Lower leg skin (tissue), 4 donors: Measurements from ENCODE around the gene GTPBP4. TPM values are rescaled to one million over a fixed set of nuclear protein-coding genes. Genes with fewer than 3 reads are reported as not detected.
A peak's percentile ranks its signal among the peaks of the same experiment; 100 is the strongest.

Experiments used
- DNase-seq, 2 donors: peaks; one replicate each; pipeline ENCODE4 v3.0.0-alpha.2; 2019; ENCODE audit warnings: low spot score in 2 of 2
- H3K4me3 ChIP-seq: fragments of 200-600 bp; sonication (generic); 2 replicates; pipeline ENCODE4 v1.5.1; 2017; ENCODE audit warnings: mild to moderate bottlenecking, low read depth; ENCODE audit not compliant: poor library complexity, severe bottlenecking
- POLR2A ChIP-seq, 2 donors: fragments of 450-650 bp; IDR thresholded peaks; one replicate each; pipeline ENCODE4 v1.6.1; 2016 to 2017; ENCODE audit warnings: antibody characterized with exemption in 2 of 2, mild to moderate bottlenecking in 1 of 2, moderate library complexity in 1 of 2
- WGBS, 2 donors: methylation state at CpG; one replicate each; pipeline ENCODE4 v1.1.5; 2018; 5-methylcytosine and 5-hydroxymethylcytosine counted together
- intact Hi-C: fragments of 100-400 bp; cut with DNase I; formaldehyde crosslinking; loops from one replicate; pipeline ENCODE4 v1.15.0; 2023; ENCODE audit warnings: low total_unique reads
- total RNA-seq, 4 donors: library from RNA; depleted of rRNA; stranded (reverse); fragments of >200 nt; gene quantifications; one replicate each; pipeline ENCODE4 v1.1.0, GENCODE V29; 2016
- TF ChIP-seq, protein P1 (sequence below), 3 donors: fragments of 450-650 bp; IDR thresholded peaks; one replicate each; pipeline ENCODE4 v1.5.1; 2016; ENCODE audit warnings: antibody characterized with exemption in 3 of 3, mild to moderate bottlenecking in 3 of 3, moderate library complexity in 2 of 3

Gene GTPBP4
- total RNA-seq, 4 donors from 2014 or later = 8.8 to 23.2 (median 15.8) TPM

DNA sequence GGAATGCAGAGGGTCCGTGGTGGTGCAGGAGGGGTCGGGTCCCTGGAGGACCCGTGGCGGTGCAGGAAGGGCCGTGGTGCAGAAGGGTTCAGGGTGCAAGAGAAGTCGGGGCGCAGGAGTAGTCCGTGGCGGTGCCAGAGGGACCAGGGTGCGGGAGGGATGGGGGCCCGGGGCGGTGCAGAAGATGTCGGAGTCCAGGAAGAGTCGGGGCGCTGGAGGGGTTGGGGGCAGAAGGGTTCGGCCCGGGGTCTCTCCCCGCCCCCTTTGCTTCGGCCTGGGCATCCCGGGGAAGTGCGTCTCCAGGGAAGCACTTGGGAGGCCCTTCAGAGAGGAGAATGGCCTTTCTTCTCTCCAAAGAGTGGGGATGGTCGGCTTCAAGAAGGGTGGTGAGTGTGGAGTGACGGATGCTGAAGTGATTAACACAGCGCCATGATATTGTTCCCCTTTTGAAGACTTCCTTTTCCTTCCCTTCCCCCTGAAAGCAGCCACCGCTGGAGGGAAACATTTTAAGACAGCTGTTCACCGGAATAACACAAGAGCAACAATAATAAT, 68.9 kb downstream of the GTPBP4 start:
- H3K4me3 ChIP-seq = peak overlapping the region; percentile 96
- no peak for DNase-seq
- no peak for TF ChIP-seq POLR2A (IDR thresholded peaks at IDR 0.05)
- TF ChIP-seq, protein P1, sequence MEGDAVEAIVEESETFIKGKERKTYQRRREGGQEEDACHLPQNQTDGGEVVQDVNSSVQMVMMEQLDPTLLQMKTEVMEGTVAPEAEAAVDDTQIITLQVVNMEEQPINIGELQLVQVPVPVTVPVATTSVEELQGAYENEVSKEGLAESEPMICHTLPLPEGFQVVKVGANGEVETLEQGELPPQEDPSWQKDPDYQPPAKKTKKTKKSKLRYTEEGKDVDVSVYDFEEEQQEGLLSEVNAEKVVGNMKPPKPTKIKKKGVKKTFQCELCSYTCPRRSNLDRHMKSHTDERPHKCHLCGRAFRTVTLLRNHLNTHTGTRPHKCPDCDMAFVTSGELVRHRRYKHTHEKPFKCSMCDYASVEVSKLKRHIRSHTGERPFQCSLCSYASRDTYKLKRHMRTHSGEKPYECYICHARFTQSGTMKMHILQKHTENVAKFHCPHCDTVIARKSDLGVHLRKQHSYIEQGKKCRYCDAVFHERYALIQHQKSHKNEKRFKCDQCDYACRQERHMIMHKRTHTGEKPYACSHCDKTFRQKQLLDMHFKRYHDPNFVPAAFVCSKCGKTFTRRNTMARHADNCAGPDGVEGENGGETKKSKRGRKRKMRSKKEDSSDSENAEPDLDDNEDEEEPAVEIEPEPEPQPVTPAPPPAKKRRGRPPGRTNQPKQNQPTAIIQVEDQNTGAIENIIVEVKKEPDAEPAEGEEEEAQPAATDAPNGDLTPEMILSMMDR (IDR thresholded peaks at IDR 0.05) = no peak
- 1 to 2% methylated on average over 26 of the region's 26 CpGs for WGBS, 2 donors
- intact Hi-C loops = no loop called here

DNA sequence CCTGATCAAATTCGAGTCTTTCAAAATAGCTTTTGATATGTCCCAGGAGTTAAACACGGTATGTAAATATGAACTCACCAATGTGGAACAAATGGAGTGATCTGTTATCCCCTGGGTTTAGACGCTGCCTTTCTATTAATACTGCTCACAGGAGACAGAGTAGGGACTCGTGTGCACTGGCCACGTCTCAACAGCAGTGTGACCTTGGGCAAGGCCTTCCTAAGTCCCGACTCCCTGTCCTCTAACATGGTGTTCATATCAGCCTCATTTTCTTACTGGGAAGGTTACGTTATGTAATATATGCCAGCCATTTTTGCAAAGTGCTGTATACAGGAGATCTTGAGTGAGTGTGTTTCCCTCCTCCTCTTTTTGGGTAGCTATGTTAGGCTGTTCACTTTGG, 69.8 kb downstream of the GTPBP4 start:
- WGBS, 2 donors = 70 to 76% methylated on average over 7 of the region's 7 CpGs
- H3K4me3 ChIP-seq = no peak overlapping the region

DNA sequence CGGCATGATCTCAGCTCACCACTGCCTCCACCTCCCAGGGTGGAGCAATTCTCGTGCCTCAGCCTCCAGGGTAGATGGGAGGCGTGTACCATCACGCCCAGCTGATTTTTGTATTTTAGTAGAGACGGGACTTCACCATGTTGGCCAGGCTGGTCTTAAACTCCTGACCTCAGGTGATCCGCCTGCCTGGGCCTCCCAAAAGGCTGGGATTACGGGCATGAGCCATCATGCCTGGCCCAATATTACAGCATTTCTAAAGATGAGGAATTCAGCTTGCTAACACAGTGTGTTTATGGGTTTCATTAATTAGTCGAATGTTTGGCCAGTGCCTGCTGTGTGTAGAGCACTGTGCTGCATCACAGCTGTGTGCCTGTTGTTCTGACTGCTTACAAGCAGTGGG, 71.7 kb downstream of the GTPBP4 start:
- intact Hi-C loops = no loop called here
- DNase-seq = peak in 1 of 2 donors; percentile 51
- H3K4me3 ChIP-seq = no peak overlapping the region
- TF ChIP-seq, protein P1 (IDR thresholded peaks at IDR 0.05) = no peak
- no peak for TF ChIP-seq POLR2A (IDR thresholded peaks at IDR 0.05)
- WGBS, 2 donors = 56 to 65% methylated on average over 8 of the region's 8 CpGs

More for the DNA sequence above, 69.8 kb downstream of the GTPBP4 start:
- intact Hi-C loops = no loop called here
- no peak for DNase-seq
- no peak for TF ChIP-seq POLR2A (IDR thresholded peaks at IDR 0.05)
- TF ChIP-seq, protein P1 (IDR thresholded peaks at IDR 0.05) = no peak

DNA sequence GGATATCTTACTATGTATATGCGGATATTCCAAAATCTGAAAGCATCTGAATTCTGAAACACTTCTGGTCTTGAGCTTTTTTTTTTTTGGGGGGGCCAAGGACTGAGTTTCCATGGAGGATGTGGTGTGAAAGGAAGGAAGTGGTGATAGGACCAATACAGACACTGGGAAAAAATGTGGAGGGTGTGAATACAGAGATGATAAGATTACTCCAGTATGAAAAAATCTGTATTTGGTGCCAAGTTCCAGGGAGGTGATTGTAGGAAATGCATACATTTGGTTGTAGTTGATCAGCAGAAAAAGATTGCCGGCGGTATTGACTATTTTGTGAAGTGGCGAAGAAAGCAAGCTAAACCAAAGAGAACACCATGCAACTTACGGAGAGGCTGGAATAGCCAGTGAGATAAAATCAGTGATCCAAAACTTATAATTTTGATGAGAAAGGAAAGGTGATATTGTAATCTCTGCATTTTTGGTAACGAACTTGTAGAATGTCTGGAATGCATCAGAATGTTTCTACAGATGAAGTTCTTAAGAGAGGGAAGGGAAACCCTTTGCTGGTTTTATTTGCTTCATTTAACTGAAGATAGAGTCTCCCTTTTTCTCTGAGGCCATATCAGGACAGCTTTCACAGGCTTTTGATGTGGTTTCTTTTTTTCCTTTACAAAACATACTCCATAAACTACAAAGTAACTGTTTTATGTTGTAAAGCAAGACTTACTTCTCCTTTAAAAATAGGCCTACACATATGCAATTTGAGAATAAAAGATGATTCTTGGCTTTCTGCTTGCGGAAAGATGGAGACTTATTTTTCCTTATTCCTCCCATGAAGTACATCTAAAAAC, 73.9 kb downstream of the GTPBP4 start:
- no peak overlapping the region for H3K4me3 ChIP-seq
- intact Hi-C loops = no loop called here
- no peak for DNase-seq
- TF ChIP-seq, protein P1 (IDR thresholded peaks at IDR 0.05) = no peak
- TF ChIP-seq POLR2A (IDR thresholded peaks at IDR 0.05) = no peak
- 70 to 74% methylated on average over 7 of the region's 7 CpGs for WGBS, 2 donors

DNA sequence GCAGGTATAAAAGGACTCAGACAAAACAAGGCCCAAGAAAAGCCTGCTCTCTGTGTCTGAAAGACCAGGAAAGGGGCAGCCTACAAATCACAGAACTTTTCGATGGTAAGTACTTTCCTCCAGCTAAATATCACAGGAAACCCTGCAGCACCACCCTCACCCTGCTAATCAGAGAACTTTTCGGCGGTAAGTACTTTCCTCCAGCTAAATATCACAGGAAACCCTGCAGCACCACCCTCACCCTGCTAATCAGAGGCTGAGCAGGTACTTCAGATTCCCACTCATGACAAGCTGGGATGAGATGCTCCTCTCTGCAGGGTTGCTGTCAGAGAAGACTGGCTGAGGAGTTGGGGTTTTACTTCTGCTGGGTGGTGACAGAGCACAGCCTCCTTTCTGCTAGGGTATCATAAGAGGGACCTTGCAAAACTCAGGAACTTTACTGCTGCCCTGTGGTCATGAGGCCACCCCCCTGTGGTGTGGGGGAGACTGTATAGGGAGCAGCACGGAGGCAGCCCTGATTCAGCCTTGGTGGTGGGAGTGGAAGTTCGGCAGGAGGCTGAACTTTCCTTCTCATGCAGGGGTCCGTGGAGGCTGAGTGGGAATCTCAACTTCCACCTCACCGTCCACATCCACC, 75.1 kb downstream of the GTPBP4 start:
- H3K4me3 ChIP-seq = no peak overlapping the region
- intact Hi-C loops = no loop called here
- 79 to 93% methylated on average over 7 of the region's 7 CpGs for WGBS, 2 donors
- TF ChIP-seq, protein P1 (IDR thresholded peaks at IDR 0.05) = no peak
- no peak for TF ChIP-seq POLR2A (IDR thresholded peaks at IDR 0.05)
- no peak for DNase-seq
